ENCODE measurements around the gene EPS15. TPM values are rescaled to one million over a fixed set of nuclear protein-coding genes. Genes with fewer than 3 reads are reported as not detected.

Gene EPS15
- total and polyA plus RNA-seq, 2 donors from 2014 or later, result 17.5 to 91.3 TPM

DNA sequence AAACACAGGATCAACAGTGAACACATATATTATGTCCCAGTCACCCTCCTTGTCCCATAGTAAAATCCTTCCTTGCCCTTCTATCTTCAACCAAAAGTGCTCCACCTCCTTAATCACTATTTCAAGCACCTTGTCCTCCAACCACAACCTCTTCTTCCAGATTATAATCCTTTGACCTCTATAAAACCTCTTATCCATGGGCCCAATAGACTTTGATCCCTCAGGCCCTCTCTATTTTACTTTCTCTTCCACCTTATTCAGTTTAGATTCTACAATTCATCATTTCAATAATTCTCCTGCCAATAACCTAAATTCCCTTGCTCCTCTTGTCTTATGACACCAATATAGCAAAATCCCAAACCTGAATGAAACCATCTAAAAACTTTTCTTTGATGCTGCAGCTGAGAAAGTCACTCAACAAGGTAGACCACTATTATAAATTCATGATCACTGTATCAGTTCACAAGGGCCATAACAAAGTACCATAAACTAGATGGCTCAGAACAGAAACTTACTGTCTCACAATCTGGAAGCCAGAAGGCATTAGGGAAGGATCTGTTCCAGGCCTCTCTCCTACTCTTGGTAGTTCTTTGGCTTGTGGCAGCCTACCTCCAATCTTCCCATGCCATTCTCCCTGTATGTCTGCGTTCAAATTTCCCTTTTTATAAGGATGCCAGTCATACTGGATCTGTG is 24.8 kb downstream of the EPS15 start:
- H3K4me3 ChIP-seq (ENCODE audit: low read length in 3 of 3), result no peak overlapping the region
- H3K36me3 ChIP-seq (ENCODE audit: control insufficient read depth in 2 of 3, insufficient read depth in 3 of 3, low read length in 3 of 3), result no peaks in the 10 kb centered on the region
- FAIRE-seq (no peak), DNase-seq (no peak)
- intact Hi-C loops (cut with DNase I), result no loop called here
- no peak for TF ChIP-seq CTCF (IDR thresholded peaks at IDR 0.05; ENCODE audit: borderline replicate concordance, extremely low read depth, insufficient read depth)
- no peaks in the 10 kb centered on the region for H3K27me3 ChIP-seq (ENCODE audit: control insufficient read depth, insufficient read depth, low read length)
- no peak overlapping the region for H3K9ac ChIP-seq (ENCODE audit: low read length in 3 of 3)
- peaks cover 0 to 9% (median 5%) of the 10 kb centered on the region in 3 donors for H3K4me1 ChIP-seq (ENCODE audit: control insufficient read depth in 2 of 3, insufficient read depth in 2 of 3, low read depth in 1 of 3, low read length in 3 of 3)
- no peak overlapping the region for H3K27ac ChIP-seq (ENCODE audit: low read depth in 2 of 2, low read length in 2 of 2)
- no peaks in the 10 kb centered on the region for H3K9me3 ChIP-seq (ENCODE audit: control insufficient read depth in 2 of 3, insufficient read depth in 1 of 3, low read length in 3 of 3)

DNA sequence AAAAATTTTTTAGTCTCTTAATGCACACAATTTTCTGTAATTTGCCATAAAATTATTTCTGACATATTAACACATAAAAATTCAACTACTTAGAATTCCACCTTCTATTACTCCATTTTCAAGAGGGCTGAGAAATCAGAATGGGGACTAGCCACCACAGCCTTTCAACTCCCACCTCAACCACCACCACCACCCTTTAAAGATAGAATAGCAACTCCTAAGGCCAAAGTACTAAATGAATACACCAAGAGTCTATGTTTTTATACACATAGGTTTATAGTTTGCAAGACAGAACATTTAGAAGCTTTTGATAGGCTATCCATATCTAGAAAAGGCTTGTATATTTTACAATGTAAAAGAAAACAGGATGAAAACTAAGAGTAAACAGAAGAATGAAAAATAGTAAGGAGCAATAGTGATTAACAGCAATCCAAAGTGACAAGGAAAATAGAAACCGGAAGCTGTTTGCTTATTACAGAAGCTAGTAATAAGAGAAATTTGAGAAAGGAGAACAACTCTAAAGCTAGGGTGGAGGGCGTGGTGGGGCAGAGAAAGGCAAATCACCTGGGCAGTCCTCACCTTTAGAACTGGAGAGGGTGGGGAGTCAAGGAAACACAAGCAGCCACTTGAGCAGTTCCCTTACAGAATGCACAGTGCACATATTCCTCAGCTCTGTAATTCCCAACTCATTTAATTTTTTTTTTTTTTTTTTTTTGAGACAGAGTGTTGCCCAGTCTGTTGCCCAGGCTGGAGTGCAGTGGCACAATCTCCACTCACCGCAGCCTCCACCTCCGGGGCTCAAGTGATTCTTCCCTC is 27.7 kb downstream of the EPS15 start:
- no peaks in the 10 kb centered on the region for H3K27me3 ChIP-seq (ENCODE audit: control insufficient read depth, insufficient read depth, low read length)
- DNase-seq, result no peak
- peaks cover 0 to 9% (median 5%) of the 10 kb centered on the region in 3 donors for H3K4me1 ChIP-seq (ENCODE audit: control insufficient read depth in 2 of 3, insufficient read depth in 2 of 3, low read depth in 1 of 3, low read length in 3 of 3)
- H3K9me3 ChIP-seq (ENCODE audit: control insufficient read depth in 2 of 3, insufficient read depth in 1 of 3, low read length in 3 of 3), result no peaks in the 10 kb centered on the region
- TF ChIP-seq CTCF (IDR thresholded peaks at IDR 0.05; ENCODE audit: borderline replicate concordance, extremely low read depth, insufficient read depth), result no peak
- FAIRE-seq, result no peak
- no peak overlapping the region for H3K9ac ChIP-seq (ENCODE audit: low read length in 3 of 3)
- H3K36me3 ChIP-seq (ENCODE audit: control insufficient read depth in 2 of 3, insufficient read depth in 3 of 3, low read length in 3 of 3), result no peaks in the 10 kb centered on the region
- no peak overlapping the region for H3K27ac ChIP-seq (ENCODE audit: low read depth in 2 of 2, low read length in 2 of 2)
- no peak overlapping the region for H3K4me3 ChIP-seq (ENCODE audit: low read length in 3 of 3)
- intact Hi-C loops (cut with DNase I), result no loop called here

GRCh38 chr1:51489472-51489871 is 29.6 kb downstream of the EPS15 start:
- Histone ChIP-seq H3K9me3 (ENCODE audit: control insufficient read depth in 2 of 3, insufficient read depth in 1 of 3, low read length in 3 of 3) (no peaks in the 10 kb centered on the region), H3K4me3 (ENCODE audit: low read length in 3 of 3) (no peak overlapping the region), H3K4me1 (ENCODE audit: control insufficient read depth in 2 of 3, insufficient read depth in 2 of 3, low read depth in 1 of 3, low read length in 3 of 3) (peaks cover 0 to 7% (median 0%) of the 10 kb centered on the region in 3 donors), H3K27ac (ENCODE audit: low read depth in 2 of 2, low read length in 2 of 2) (no peak overlapping the region), H3K36me3 (ENCODE audit: control insufficient read depth in 2 of 3, insufficient read depth in 3 of 3, low read length in 3 of 3) (no peaks in the 10 kb centered on the region), H3K27me3 (ENCODE audit: control insufficient read depth, insufficient read depth, low read length) (no peaks in the 10 kb centered on the region), H3K9ac (ENCODE audit: low read length in 3 of 3) (no peak overlapping the region)
- TF ChIP-seq CTCF (IDR thresholded peaks at IDR 0.05; ENCODE audit: borderline replicate concordance, extremely low read depth, insufficient read depth), result no peak
- no peak for FAIRE-seq
- intact Hi-C loops (cut with DNase I), result no loop called here
- no peak for DNase-seq
